Endothelial cell of umbilical vein (primary cell): Measurements from ENCODE around the gene SRPK1.
"Not testable (repeated sequence)": the region's sequence is repeated elsewhere in the genome, so short reads cannot be mapped to it uniquely, and the experiment has no call there.

Source experiments
- EZH2 ChIP-seq: IDR thresholded peaks from 2 replicates; pipeline ENCODE4 v1.6.1; 2012; ENCODE audit warnings: borderline replicate concordance, low read depth, mild to moderate bottlenecking, moderate library complexity, low read length, inconsistent platforms; ENCODE audit not compliant: severe bottlenecking
- FOS ChIP-seq: IDR thresholded peaks from 2 replicates; pipeline ENCODE4 v1.6.1; 2011; ENCODE audit warnings: mild to moderate bottlenecking, low read length, moderate library complexity, borderline replicate concordance; ENCODE audit not compliant: insufficient read depth
- GATA2 ChIP-seq: IDR thresholded peaks from 2 replicates; pipeline ENCODE4 v1.7.0; 2011; ENCODE audit warnings: low read depth, mild to moderate bottlenecking, moderate library complexity, mixed read lengths, low read length; ENCODE audit not compliant: insufficient read length, insufficient read depth
- JUN ChIP-seq: IDR thresholded peaks from 2 replicates; pipeline ENCODE4 v1.6.1; 2011; ENCODE audit warnings: borderline replicate concordance, low read depth; ENCODE audit not compliant: insufficient read length, insufficient read depth
- MYC ChIP-seq: IDR thresholded peaks from one replicate; pipeline ENCODE4 v1.6.1; 2011; ENCODE audit warnings: mild to moderate bottlenecking, low read depth, low read length
- POLR2A ChIP-seq: IDR thresholded peaks from 2 replicates; pipeline ENCODE4 v1.6.1; 2012; ENCODE audit warnings: low read depth, mild to moderate bottlenecking, control low read depth, low read length
- POLR2AphosphoS5 ChIP-seq: IDR thresholded peaks from 2 replicates; pipeline ENCODE4 v1.6.1; 2012; ENCODE audit warnings: low read depth, mild to moderate bottlenecking, control low read depth, low read length, moderate library complexity; ENCODE audit not compliant: insufficient read depth
- TF ChIP-seq, protein P1 (sequence below), 2 donors: IDR thresholded peaks; 1 replicate in 1 of 2; 2 replicates in 1 of 2; pipeline ENCODE4 v1.5.1; 2011; ENCODE audit warnings: low read length in 2 of 2, mild to moderate bottlenecking in 2 of 2, moderate library complexity in 2 of 2, control low read depth in 1 of 2, inconsistent platforms in 1 of 2, low read depth in 1 of 2; ENCODE audit not compliant: insufficient read depth in 1 of 2; ENCODE audit errors: extremely low read depth in 1 of 2
- TF ChIP-seq, protein P2 (sequence below): IDR thresholded peaks from 2 replicates; pipeline ENCODE4 v1.6.1; 2011; ENCODE audit not compliant: insufficient read depth, insufficient read length

DNA sequence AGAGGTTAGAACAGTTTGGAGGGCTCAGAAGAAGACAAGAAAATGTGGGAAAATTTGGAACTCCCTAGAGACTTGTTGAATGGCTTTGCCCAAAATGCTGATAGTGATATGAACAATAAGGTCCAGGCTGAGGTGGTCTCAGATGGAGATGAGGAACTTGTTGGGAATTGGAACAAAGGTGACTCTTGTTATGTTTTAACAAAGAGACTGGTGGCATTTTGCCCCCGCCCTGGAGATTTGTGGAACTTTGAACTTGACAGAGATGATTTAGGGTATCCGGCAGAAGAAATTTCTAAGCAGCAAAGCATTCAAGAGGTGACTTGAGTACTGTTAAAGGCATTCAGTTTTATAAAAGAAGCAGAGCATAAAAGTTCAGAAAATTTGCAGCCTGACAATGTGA, 19.1 kb upstream of the SRPK1 start:
- TF ChIP-seq POLR2A, POLR2AphosphoS5, FOS, MYC, JUN, EZH2, GATA2: not testable (repeated sequence)
- TF ChIP-seq, protein P1, sequence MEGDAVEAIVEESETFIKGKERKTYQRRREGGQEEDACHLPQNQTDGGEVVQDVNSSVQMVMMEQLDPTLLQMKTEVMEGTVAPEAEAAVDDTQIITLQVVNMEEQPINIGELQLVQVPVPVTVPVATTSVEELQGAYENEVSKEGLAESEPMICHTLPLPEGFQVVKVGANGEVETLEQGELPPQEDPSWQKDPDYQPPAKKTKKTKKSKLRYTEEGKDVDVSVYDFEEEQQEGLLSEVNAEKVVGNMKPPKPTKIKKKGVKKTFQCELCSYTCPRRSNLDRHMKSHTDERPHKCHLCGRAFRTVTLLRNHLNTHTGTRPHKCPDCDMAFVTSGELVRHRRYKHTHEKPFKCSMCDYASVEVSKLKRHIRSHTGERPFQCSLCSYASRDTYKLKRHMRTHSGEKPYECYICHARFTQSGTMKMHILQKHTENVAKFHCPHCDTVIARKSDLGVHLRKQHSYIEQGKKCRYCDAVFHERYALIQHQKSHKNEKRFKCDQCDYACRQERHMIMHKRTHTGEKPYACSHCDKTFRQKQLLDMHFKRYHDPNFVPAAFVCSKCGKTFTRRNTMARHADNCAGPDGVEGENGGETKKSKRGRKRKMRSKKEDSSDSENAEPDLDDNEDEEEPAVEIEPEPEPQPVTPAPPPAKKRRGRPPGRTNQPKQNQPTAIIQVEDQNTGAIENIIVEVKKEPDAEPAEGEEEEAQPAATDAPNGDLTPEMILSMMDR (IDR thresholded peaks at IDR 0.05; ENCODE audit: extremely low read depth in 1 of 2, insufficient read depth in 1 of 2, low read depth in 1 of 2, low read length in 2 of 2), result not testable (repeated sequence)
- TF ChIP-seq, protein P2, sequence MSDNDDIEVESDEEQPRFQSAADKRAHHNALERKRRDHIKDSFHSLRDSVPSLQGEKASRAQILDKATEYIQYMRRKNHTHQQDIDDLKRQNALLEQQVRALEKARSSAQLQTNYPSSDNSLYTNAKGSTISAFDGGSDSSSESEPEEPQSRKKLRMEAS, result not testable (repeated sequence)
